ENCODE results near the gene TINCR.

TINCR gene

DNA sequence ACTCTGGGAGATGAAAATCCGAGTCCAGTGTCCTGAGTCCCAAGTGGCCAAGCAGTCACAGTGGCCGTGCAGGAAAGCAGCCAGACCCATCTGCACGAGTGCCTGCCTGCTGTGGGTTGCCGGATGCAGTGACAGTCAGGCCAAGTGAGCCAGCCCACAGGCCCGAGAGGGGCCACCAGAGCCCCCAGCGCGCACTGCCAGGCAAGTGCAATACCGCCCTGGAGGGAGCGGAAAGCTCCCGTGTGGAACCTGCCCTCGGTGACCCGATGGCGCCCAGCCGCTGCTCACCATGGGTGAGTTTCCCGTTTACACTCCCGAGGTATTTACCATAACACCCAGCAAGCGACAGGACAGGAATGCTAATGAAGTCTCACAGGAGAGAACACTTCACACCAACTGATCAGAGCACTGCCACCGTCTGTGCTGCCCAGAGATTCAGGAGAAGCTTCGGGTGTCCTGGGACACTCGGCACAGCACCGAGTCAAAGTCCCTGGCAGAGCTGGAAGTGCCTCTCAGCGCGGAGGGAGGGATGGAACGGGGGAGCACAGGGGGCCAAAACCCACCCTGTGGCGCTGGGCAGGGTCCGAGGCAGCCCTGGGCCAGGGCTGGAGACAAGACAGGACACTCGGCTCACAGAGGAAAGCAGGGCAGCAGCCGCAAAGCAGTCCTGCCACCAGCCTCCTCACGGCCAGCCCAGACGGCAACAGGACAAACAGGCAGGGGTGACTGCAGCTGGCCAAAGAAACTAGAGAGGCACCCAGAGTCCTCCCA lies 21.3 kb upstream of the TINCR start:
- DNase-seq: no peak

GRCh38 chr19:5588441-5588840 lies 20.7 kb upstream of the TINCR start:
- DNase-seq: no peak

DNA sequence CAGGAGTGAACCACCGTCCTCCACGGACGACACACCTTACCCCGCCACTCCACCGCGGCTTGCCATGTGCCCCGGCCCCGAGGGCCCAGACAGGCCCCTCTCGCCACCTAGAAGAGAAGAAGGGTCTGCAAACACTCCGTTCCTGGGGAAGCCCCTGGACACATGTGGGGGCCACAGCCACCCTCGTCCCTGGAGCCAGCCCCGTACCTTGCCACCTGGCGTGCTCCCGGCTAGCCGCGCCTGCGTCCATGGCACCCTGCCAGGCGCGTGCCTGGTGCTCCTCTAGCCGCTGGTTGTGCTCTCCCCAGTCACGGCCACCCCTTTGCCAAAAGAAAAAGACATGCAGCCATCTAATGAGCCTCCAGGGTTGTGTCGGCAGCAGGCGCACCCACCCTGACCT lies 19.9 kb upstream of the TINCR start:
- DNase-seq: no peak

GRCh38 chr19:5587071-5587455 lies 19.3 kb upstream of the TINCR start:
- DNase-seq: no peak

DNA sequence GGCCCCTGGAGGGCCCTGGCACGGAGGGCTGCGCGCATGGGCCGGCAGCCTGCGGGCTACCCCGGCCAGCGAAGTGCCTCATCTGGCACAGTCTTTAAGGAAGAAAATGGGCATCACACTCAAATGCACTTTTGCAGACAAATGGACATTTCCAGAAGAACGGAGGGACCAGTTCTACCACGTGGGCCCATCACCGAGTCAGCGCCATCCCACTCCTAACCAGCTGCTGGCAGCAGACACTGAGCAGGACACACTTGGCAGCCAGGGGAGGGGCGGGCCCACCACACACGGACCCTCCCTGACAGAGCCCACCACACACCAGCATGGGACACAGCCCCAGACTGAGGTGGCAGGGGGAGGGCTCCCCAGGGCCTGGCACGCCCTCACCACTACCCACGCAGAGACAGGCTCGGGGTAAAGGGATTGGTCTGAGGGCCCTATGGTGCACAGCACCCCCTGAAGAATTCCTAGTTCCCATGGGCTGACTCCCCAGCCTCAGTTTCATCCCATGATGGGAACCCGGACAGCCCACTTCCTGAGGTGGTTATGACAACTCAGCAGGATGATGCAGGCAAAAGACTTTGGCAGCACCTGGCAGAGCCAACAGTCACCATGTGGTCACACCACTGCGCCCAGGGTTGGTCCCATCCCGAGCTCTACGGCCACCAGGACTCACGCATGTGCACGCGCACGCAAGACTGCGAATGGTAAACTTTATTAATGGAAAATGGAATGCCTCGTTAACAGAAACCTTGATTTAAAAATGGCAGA lies 18.7 kb upstream of the TINCR start:
- DNase-seq: no peak

GRCh38 chr19:5585461-5586299 lies 17.9 kb upstream of the TINCR start:
- DNase-seq: peak in 1 of 2 donors; percentile 40

DNA sequence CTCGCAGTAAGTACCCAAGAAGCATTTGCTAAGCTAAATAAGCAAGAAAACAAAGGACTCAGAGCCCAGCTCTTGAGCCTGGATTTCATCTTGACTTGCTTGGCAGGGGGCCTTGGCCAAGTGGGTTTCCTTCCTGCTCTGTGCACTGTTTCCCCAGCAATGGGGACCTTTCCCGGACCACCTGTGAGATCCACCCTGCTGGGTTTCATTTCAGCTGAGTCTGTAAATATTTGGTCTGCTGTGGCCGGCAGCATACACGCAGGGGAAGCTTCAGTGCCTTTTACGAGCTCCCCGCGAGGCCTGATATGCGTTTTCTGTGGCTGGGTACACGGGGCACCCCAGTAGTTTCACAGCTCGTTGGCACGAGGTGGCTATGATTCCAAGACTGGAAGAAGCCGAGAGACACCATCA lies 12.4 kb upstream of the TINCR start:
- DNase-seq: no peak

GRCh38 chr19:5579697-5580096 lies 11.9 kb upstream of the TINCR start:
- DNase-seq: no peak

- DNase-seq: no peak
These were observed 11.5 kb upstream of the TINCR start for GRCh38 chr19:5579286-5579685.

DNA sequence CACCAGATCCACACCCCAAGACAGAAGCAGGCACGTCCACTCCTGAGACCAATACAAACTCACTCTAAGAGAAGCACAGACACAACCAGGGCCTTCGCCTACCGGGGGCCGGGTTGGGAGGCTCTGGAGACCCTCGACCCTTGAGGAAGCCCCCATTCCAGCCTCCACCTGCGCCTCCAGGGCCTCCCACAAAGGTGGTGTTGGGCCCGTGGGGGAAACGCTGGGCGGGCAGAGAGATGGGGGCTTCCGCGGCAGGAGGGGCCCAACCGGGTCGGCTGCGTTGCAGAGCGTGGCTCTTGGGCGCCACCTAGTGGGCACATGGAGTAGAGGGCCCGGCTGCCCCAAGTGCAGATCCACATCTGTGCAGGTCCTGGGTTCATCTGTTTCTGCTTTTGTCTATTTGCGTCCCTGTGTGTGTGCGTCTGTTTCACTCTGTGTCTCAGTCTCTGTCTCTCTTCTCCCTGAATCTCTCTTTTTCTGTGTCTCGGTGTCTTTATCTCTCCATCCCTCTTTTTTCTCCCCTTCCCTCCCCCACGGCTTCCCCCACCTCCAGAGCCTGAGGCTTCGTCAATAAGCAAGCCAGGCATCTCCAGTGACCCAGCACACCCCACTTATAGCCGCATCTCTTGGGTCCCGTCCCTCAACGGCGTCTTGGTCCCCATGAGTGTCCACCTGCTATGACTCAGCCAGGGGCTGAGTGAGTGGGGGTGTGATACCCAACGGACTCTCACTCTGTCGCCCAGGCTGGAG lies 10.5 kb upstream of the TINCR start:
- peak; percentile 60 to 61 for DNase-seq

- DNase-seq: no peak
These were observed 7.8 kb upstream of the TINCR start for GRCh38 chr19:5575590-5575989.

- no peak for DNase-seq
These were observed 5.0 kb upstream of the TINCR start for GRCh38 chr19:5572556-5573286.

GRCh38 chr19:5571777-5572176 lies 4.0 kb upstream of the TINCR start:
- no peak for DNase-seq

DNA sequence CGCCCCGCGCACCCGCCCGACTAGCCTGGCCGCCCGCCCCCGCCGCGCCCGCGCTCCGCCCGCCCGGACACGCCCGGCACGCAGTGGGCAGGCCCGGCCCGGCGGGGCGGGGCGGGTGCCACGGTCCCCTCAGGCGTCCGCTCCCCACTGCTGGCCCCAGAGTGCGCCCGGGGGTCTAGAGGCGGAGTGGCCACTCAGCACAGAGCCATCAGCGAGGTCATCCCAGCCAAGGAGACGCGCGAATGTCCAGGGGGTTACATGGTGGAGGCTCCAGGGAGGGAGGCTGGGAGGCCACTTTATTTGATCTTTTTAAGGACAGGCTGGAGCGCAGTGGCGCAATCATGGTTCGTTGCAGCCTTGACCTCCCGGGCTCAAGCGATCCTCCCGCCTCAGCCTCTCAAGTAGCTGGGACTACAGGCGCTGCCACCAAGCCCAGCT lies 236 bp upstream of the TINCR start:
- DNase-seq: no peak

- DNase-seq: no peak
These were observed 2.8 kb downstream of the TINCR start for GRCh38 chr19:5564930-5565329.

GRCh38 chr19:5563935-5564612 lies 3.7 kb downstream of the TINCR start:
- no peak for DNase-seq

DNA sequence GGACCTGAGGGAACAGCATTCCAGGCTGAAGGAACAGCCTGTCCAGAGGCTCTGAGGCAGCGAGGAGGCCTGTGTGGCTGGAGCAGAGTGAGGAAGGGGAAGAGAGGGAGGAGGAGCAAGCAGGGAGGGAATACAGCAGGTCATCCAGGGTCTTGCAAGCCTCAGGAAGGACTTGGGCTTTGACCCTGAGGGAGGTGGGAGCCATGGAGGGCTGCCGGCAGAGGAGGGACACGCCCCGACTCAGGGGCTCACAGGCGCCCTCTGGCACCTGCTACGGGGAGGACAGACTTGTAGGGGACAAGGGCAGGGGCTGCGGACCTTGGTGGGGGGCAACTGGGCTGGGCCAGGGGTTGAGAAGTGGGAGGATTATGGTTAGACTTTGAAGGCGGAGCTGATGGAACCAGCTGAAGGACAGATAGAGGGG lies 4.7 kb downstream of the TINCR start:
- DNase-seq: no peak

DNA sequence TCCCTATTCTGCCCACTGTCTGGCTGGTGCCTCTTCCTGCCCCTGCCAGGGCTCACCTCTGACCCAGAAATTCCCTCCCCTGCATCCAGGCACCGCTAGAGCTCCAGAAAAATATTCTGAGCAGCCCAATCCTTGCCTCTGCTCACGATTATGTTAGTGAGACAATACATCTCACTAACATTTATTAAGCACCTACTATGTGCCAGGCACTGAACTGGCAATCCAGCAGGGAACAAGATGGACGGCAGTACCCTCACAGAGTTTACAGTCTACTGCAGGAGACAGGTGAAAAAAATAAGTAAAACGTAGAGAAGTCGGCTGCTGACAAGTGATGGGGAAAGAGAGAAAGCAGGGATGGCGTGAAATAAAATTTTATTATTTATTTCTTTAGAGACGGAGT lies 5.5 kb downstream of the TINCR start:
- no peak for DNase-seq

DNA sequence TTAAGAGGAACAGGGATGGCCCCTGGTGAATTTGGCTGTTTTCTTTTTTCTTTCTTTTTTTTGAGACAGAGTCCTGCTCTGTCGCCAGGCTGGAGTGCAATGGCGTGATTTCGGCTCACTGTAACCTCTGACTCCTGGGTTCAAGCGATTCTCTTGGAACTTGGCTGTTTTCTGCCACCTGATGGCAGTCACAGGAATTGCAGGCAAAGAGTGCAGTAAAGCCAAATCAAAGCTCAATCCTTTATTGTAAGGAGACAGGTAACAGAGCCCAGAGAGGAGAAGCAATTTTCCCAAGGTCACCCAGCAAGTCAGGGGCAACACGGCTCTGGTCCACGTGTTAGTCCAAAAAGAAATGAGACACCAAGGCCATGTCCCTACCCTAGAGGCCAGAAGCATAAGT lies 6.2 kb downstream of the TINCR start:
- no peak for DNase-seq

- DNase-seq: no peak
These were observed 7.6 kb downstream of the TINCR start for GRCh38 chr19:5560156-5560555.

GRCh38 chr19:5559804-5560133 lies 8.0 kb downstream of the TINCR start:
- DNase-seq: no peak

Data from CD4-positive, alpha-beta T cell treated with Interleukin-1 beta for 1 hour (primary cell).